Stimulated activated CD8-positive, alpha-beta memory T cell treated with anti-CD3 and anti-CD28 coated beads, Interleukin-12 subunit alpha, Interleukin-12 subunit beta, amount 100 ng/mL, for 4 hours (primary cell): Measurements from ENCODE around the gene LDLRAD3.

Experiments
- DNase-seq: peaks from one replicate; pipeline ENCODE4 v3.0.0-alpha.2; 2020; ENCODE audit warnings: low read depth

Gene LDLRAD3

DNA sequence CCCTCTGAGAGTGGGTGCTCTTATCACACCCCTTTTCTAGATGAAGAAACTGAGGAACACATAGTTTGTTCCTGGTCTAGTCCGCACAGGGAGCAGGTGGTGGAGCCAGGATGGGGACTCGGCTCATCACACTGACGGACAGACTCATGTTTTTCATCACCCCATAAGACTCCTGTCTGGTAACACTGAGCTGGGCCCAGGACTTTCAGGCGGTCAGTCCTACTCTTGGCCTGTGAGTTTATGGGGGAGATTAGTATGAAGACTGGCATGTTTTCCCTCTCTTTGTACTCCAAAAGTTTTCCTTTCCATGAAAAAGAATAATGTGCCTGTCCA lies 160.8 kb downstream of the LDLRAD3 start:
- DNase-seq: no peak

DNA sequence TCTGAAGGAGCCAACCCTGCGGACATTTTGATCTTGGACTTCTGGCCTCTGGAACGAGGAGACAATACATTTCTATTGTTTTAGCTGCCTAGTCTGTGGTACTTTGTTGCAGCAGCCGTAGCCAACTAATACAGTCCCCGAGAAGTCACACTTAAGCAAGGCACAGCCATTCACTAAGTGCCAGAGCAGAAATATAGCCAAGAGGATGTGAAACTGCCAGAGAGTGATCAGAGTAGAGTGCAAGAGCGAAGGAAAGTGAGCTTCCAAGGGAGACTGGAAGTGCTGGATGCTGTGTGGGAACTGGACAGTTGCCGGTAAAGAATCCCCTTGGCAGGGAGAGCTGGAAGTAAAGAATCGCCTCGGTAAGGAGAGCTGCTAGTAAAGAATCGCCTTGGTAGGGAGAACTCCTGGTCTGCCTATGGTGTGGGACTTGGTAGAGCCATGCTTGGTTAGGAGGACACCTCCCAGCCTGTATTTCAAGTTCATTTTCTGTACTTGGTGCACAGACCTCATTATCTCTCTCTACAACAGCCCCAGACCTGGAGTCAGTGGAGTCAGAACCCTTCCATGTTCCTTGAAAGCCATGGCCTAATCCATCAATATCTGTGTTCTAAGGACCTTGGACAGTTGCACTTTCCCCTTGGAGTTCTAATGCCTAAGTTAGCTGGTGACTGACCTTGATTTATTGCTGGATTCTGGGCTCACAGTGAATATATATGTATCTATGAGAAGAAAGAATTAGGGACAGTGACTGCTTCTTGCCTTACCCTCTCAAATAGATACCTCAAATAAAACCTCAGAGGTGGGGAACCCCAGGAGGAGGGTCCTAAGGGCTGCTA lies 162.1 kb downstream of the LDLRAD3 start:
- DNase-seq: no peak

GRCh38 chr11:36107547-36107946 lies 163.7 kb downstream of the LDLRAD3 start:
- no peak for DNase-seq

DNA sequence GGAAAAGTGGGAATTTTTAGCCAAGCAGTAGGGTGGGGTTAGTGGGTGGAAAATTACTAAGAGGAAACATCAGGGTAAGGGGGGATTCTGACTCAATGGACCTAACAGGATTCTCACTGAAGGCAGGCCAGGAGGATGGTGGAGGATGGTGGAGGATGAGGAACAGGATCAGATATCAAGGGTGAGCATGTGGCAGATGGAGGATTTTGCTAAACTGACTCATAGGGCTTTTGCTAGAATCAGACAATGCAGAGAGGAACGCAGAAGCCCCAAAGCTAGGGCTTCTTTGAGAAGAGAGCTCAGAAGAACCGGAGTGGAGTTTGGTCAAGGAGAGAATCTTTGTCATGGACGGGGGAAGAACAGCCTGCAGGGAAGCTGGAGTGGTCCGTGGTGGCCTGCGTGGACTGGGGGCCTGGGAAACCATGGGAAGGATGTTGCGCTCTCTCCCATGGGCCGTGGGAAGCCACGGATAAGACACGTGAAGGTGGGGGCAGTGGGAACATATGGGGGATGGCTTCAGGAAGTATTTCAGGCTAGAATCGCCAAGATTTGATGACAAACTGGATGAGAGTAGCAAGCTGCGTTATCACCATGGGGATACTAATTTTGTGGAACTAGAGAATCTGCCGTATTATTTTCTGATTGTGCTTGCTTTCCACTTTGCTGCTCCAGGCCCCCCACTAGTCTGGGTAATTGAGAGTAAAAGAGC lies 165.2 kb downstream of the LDLRAD3 start:
- no peak for DNase-seq

- DNase-seq: no peak
Measured at GRCh38 chr11:36109590-36109849, 165.7 kb downstream of the LDLRAD3 start.

DNA sequence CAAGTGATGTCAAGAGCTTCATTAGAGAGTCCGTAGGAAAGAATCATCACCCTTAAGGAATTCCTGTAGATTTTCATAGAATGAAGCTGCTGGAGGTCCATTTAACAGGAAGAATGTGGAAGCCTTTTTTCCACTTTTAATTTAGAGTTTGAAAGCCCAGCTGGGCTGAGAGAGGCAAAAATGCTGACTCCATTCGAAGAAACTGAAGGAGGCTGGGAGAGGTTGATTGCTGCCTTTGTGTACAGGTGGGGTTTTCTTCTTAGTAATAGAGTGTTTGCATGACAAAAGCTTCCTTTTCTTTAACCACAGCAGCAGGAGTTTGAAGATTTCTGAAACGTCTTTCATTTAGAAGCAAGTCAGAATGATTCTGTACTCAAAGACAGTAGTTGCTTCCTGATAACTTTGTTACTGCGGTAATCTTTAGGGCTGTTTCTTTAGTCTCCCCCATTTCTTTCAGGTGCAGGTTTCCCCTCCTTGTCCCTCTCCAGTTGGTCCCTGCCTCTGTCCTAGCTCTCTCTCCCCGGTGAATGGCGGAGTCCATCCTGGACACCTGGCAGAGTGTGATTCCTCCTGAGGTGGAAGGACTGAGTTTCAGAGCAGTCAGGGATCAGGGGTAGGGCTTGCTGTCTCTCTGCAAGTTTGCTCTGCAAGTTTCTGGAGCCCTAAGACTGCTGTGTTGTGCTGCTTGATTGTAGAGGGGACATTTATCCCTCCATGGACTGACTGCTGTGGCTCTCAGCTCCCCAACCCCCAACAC lies 166.2 kb downstream of the LDLRAD3 start:
- DNase-seq: no peak

DNA sequence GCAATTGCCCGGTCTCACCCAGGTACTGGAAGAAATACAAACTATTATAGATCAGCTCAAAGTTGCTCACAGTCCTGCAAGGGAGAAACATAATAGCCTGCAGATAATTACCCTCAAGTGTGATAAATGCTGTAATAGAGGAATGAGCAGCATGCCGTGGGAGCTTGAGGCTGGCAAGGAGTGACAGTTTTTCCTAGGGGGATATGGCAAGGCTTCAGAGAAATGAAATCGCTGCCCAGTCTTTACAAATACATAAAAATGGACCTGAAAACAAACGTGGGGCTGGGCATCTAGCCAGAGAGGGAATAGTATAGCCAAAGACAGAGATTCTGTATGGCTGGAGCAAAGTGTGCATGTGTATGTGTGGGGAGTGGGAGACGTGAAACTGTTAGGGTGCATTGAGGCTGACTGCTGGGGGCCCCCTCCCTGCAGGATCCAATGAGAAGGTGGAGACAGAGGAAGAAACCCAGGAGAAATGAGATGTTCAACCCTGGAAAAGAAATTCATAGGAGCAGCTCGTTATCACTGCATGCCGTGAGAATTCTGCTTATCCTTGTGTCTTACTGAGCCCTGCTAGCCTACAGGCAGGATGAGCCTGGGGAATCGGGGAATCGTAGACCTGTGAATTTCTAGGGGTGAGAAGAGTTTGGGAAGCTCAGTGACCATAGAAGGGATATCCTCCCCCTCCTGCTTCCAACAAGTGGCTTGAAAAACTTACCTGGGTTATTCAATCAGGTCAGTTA lies 167.0 kb downstream of the LDLRAD3 start:
- DNase-seq: no peak

GRCh38 chr11:36114095-36114494 lies 170.2 kb downstream of the LDLRAD3 start:
- no peak for DNase-seq

GRCh38 chr11:36115378-36115801 lies 171.5 kb downstream of the LDLRAD3 start:
- no peak for DNase-seq

DNA sequence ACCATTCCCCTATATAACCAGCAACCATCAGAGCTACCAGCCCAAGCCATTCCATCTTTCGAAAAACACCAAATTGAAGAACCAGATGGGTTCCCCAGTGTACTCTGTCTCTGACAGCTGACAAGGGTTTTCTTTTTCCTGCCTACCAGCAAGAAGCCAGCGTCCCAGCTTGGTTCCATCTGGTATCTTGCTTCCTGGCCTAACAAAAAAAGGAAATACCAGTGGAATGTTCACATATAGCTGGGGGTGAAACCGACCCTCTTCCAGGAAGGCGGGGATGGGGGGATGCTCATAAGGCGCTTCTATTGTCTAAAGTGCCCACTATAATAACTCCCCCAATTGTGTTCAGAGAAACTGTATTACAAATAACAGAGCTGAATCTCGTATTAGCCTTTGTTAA lies 172.3 kb downstream of the LDLRAD3 start:
- no peak for DNase-seq

DNA sequence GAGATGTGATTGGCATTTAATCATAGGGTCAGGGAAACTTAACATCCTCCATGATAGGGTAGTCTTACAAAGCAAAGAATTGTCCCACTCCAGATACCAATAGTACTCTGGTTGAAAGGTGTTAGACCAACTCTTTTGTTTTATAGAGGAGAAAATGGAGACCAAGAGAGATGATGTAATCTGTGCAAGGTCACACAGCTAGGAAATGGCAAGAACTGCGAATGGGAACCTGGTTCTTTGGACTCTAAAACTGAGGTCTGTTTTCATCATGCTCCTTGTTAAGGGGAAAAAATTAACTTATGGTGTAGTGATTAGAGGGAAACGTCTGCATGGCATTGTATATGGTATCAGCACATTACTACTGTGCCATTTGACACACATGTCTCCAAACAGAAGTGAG lies 174.2 kb downstream of the LDLRAD3 start:
- no peak for DNase-seq

GRCh38 chr11:36119300-36119699 lies 175.4 kb downstream of the LDLRAD3 start:
- no peak for DNase-seq

DNA sequence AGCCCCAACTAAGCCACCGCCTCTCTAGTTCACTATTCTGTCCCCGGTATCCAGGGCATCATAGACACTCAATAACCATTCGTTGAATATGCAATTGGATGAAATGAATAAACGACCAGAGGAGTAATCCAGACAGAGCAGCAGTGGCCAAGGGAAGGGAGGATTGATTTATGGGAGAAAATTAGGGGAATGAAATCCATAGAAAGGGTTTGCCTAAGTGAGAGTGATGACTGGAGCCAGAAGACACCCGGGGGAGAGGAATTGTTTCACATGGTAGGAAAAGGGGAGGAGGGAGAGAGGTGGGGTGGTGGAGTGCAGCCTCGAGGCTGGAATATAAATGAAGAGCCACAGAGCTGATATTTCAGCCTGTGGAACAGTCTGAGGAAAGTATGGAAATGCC lies 177.2 kb downstream of the LDLRAD3 start:
- DNase-seq: no peak

DNA sequence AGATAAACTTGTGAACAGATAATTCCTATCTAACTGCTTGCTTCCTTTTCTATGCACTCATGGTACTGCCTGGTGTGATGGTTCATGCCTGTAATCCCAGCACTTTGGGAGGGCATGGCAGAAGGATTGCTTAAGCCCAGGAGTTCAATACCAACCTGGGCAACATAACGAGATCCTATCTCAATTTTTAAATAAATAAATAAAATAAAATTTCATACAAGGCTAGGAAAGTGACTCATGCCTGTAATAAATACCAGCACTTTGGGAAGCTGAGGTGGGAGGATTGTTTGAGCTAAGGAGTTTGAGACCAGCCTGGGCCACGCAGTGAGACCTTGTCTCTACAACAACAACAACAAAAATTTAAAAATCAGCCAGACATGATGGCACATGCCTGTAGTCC lies 178.8 kb downstream of the LDLRAD3 start:
- no peak for DNase-seq

GRCh38 chr11:36123336-36124101 lies 179.7 kb downstream of the LDLRAD3 start:
- DNase-seq: no peak

DNA sequence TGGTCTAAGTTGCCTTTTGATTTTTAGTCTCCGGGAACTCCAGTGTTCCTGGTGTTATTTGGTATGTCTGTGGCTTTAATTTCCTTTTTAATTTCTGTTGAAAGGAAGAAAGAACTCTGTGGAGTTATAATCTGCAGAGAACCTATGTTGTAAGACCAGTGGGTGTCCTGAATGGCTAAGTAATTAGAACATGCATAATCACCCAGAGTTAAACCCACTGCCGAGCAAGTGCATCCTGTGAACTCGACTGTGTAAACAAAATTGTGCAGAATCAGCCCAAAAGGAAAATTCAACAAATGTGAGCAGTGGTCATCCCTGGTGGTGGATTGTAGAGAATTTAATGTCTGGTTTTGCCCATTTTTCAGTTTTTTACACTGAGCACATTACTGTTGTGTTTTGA lies 182.8 kb downstream of the LDLRAD3 start:
- no peak for DNase-seq

DNA sequence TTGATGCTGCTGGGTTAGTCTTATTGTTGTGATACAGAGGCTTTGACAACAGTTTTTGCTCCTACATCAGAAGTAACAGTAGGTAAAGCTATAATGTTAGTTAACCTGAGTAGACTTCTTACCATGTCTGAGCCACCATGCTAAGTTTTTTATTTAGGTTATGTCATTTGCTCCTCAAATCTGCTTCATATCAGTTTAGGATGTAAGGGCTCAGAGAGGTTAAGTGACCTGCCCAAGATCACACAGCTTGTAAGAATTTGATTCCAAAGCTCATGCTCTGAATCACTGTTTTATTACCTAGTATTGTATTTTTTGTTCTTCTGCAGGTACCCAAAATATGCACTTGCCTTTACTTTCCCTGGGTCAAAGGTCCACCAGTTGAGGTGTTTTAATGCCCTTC lies 183.7 kb downstream of the LDLRAD3 start:
- DNase-seq: no peak

- no peak for DNase-seq
Measured at GRCh38 chr11:36129955-36130354, 186.1 kb downstream of the LDLRAD3 start.

GRCh38 chr11:36130401-36130800 lies 186.5 kb downstream of the LDLRAD3 start:
- DNase-seq: no peak

DNA sequence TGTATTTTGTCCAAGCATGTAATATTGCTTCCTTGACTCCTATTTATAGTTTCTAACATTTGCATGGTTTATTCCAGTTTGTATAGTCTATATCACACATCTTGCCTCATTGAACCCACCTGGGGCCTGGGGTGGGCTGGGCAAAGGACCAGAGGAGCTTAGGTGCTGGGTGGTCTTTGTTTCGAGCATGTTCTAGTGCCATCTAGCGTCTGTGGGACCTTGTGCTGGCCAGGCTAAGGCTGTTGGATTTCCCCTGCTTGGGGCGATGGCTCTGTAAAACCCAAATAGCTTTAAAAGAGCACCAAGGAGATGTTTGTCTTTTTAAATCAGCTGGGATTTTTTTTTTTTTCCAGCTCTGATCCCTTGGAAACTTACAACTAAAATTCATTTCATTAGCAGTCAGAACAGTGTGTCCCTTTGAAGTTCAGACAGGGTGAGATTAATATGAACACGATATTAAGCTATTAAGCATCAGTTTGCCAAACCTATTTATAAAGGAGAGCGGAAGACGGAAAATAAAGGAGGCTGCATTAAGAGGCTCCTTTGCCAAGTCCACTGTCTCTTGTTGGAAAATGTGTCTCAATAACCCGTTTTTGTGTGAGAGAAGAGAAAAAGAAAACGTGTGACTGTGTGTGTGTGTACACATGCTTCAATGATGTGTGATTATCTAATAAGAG lies 188.0 kb downstream of the LDLRAD3 start:
- DNase-seq: no peak

GRCh38 chr11:36132940-36133339 lies 189.1 kb downstream of the LDLRAD3 start:
- DNase-seq: no peak
